COR-L47 (cell line): ENCODE results near the gene DCK.
"Not testable (repeated sequence)": the region's sequence is repeated elsewhere in the genome, so short reads cannot be mapped to it uniquely, and the experiment has no call there.

Source experiments
- DNase-seq: peaks from one replicate; lab custom pipeline; 2025; lab: John Stamatoyannopoulos, UW

The DCK gene

DNA sequence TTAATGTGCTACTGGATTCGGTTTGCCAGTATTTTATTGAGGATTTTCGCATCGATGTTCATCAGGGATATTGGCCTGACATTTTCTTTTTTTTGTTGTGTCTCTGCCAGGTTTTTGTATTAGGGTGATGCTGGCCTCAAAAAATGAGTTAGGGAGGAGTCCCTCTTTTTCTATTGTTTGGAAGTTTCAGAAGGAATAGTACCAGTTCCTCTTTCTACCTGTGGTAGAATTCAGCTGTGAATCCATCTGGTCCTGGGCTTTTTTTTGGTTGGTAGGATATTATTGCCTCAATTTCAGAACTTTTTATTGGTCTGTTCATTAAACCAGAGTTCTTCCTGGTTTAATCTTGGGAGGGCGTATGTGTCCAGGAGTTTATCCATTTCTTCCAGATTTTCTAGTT, 7.9 kb downstream of the DCK start:
- DNase-seq, result not testable (repeated sequence)

DNA sequence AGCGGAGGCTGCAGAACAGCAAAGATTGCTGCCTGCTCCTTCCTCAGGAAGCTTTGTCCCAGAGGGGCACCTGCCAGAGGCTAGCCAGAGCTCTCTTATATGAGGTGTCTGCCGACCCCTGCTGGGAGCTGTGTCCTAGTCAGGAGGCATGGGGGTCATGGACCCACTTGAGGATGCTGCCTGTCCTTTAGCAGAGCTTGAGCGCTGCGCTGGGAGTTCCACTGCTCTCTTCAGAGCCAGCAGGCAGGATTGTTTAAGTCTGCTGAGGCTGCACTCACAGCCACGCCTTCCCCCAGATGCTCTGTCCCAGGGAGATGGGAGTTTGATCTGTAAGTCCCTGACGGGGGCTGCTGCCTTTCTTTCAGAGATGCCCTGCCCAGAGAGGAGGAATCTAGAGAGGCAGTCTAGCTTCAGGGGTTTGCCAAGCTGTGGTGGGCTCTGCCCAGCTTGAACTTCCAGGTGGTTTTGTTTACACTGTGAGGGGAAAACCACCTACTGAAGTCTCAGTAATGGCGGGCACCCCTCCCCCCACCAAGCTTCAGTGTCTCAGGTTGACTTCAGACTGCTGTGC, 10.9 kb downstream of the DCK start:
- no peak for DNase-seq

GRCh38 chr4:71005025-71005424, 11.6 kb downstream of the DCK start:
- not testable (repeated sequence) for DNase-seq

- no peak for DNase-seq
Measured at GRCh38 chr4:71006203-71006907, 12.9 kb downstream of the DCK start.

DNA sequence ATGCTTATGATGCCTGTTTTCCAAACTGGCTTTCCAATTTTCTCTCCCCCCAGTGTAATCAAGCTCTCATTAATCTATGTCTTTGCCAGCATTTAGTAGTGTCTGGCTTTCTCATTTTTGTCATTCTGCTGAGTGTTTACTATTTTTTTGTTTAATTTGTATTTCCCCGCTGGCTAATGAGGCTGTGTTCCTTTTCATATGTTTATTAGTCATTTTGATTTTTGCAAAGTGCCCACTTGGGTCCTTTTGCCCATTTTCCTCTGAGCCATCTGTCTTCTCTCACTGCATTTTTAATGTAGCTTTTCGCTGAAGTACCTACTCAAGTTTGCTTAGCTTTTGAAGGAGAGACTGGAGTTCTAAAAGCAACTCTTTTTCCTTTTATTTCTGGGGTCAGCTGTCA, 14.7 kb downstream of the DCK start:
- DNase-seq, result no peak

DNA sequence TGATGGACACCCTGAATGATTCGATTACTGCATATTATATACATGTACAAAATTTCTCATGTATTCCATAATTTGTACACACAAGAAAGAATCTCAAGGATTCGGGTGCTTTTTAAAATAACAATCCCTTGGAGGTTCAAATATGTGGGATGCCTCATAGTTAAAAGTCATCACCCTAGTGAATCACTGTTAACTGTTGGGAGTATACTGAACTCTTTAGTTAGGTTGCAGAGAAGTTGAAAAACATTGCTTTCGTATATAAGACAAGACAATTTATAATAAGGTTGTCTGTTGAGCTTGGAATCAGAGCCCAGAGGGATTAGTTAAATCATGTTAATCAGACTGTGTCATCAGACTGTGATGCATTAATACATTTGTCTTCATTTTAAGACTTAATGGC, 15.6 kb downstream of the DCK start:
- no peak for DNase-seq

GRCh38 chr4:71009890-71010588, 16.6 kb downstream of the DCK start:
- DNase-seq, result peak; percentile 43

DNA sequence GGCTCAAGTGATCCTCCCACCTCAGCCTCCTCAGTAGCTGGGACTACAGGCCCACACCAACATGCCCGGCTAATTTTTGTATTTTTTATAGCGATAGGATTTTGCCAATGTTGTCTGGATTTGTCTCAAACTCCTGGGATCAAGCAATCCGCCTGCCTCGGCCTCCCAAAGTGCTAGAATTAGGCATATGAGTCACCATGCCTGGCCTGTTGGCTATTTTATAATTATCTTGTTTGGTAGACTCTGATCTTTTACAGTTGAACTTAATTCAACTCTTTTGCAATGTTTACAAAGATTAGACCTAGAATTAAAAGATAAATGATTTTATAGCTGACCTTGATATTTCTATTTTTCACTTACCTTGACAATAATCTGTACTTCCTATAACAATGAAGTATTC, 18.0 kb downstream of the DCK start:
- no peak for DNase-seq

- DNase-seq, result not testable (repeated sequence)
Measured at GRCh38 chr4:71017391-71017790, 23.9 kb downstream of the DCK start.

GRCh38 chr4:71020611-71021010, 27.2 kb downstream of the DCK start:
- DNase-seq, result no peak

DNA sequence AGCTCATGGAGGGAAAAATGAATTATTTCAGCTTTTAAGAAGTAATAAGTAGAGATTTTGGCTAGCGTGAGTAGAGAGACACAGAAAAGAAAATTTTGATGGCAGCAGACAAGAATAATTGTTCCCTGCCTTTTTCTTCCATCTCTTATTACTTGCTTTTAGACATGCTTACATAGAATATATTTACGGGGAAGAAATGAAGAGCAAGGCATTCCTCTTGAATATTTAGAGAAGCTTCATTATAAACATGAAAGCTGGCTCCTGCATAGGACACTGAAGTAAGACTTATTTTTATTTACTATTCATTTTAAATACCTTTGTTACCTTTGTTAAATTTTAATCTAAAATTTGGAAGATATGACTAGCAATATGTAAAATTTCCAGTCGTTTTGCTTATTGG, 32.2 kb downstream of the DCK start:
- no peak for DNase-seq

GRCh38 chr4:71026086-71026485, 32.6 kb downstream of the DCK start:
- no peak for DNase-seq

- no peak for DNase-seq
Measured at GRCh38 chr4:71027611-71028010, 34.2 kb downstream of the DCK start.

DNA sequence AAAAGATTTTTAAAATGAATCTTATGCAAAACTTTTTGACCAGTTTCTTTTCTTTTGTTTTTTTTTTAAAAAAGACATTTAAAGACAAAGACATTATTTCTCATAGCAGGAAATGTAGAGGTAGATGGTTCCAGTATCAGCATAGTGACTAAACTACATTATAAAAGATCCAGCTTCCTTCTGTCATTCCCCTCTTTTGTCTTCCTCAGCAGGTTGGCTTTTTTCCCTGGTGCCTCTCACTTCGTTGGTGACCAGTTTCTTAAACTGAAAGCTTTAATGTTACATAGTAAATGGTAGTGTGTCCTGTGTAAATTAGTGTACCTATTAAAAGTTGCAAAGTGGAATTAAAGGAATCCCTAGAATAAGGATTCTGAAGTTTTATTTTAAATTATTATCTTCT, 36.1 kb downstream of the DCK start:
- no peak for DNase-seq

GRCh38 chr4:71032106-71032505, 38.7 kb downstream of the DCK start:
- not testable (repeated sequence) for DNase-seq

- DNase-seq, result no peak
Measured at GRCh38 chr4:71045256-71045655, 51.8 kb downstream of the DCK start.

GRCh38 chr4:71049395-71049794, 55.9 kb downstream of the DCK start:
- no peak for DNase-seq

DNA sequence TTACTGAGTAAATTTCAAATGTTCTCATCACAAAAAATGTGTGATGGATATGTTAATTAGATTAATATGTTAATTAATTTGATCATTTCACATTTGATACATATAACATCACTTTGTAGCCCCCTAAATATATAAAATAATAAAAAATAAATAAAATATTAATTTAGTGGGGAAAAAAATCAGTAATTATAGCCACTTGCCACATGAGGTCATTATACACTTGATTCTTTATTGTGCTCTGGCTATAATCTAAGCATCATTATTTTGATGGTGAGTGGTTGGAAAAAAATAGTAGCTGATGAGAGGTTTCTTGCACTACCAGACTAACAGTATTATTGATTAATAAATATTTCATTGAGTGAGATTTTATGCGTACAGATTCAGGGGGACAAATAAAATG, 57.4 kb downstream of the DCK start:
- no peak for DNase-seq

DNA sequence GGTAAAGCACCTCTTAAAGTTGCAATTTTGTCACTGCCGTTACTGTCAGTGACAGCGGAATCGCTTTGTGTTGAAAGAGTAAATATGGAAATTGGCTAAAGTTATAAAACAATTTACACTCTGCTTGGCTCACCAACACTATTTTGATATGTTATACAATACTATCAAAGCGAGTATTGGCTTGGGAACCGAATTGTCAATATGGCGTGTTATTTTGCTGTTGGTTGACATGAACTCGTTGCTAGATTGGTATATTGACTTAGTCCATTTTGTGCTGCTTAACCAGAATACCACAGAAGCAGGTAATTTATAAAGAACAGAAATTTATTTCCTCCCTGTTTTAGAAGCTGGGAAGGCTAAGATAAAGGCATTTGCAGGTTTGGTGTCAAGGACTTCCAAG, 58.6 kb downstream of the DCK start:
- no peak for DNase-seq

- no peak for DNase-seq
Measured at GRCh38 chr4:71052716-71053115, 59.3 kb downstream of the DCK start.

GRCh38 chr4:71053613-71054012, 60.2 kb downstream of the DCK start:
- not testable (repeated sequence) for DNase-seq

DNA sequence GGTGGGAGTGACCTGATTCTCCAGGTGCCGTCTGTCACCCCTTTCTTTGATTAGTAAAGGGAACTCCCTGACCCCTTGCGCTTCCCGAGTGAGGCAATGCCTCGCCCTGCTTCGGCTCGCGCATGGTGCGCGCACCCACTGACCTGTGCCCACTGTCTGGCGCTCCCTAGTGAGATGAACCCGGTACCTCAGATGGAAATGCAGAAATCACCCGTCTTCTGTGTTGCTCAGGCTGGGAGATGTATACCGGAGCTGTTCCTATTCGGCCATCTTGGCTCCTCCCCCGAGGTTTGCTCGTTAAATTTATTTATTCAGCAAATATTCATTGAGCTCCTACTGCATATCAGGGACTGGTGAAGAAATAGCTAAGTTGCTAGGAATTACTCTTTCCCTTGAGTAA, 66.1 kb downstream of the DCK start:
- DNase-seq, result not testable (repeated sequence)

DNA sequence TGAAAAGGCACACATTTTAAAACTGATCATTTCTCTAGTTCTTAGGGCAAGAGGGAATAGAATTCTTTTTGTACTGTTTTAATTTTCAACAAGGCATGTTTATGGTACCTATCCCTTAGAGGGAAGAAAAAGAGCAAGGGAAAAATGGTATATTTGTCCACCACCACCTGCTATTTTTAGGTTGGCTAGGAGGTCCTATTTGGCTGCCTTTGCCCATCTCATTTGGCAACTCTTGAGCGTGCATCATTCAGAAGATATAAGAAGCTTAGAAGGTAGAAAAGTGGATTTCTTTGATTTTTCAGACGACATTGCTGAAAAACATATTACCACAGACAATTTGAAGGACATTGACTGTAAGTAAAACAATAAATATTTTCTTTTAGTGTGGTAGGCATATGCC, 69.0 kb downstream of the DCK start:
- DNase-seq, result no peak

DNA sequence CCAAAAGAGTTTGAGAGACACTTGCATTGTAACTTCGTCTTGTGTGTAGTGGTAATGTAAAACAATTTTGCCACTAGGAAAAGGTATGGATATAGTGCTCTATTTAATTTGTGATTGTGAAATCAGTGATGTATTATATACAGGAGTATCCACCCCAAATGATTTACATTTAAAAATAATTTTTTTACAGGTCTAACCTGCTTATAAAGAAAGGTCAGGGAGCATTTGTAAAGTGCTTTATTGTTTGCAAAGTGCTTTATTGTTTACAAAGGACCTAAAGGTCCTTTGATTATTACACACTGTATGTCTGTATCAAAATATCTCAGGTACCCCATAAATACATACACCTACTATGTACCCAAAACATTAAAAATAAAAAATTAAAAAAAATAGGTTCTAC, 70.3 kb downstream of the DCK start:
- DNase-seq, result no peak
